B cell (primary cell): ENCODE data around the gene DENND6A. TPM values are rescaled to one million over a fixed set of nuclear protein-coding genes. Genes with fewer than 3 reads are reported as not detected.

Experiments
- ATAC-seq: fragments of 200-7000 bp; cut with Tn5 transposase; one replicate; pipeline ENCODE4 v1.10.0; 2021; ENCODE audit warnings: low read depth, mild to moderate bottlenecking, moderate number of reproducible peaks, moderate library complexity
- CTCF ChIA-PET: fragments of 350-600 bp; sonication (Branson Sonifier 250); formaldehyde crosslinking; loops from one replicate; lab custom pipeline; 2021; ENCODE audit warnings: antibody characterized with exemption, inconsistent platforms; lab: Charles Lee
- POLR2A ChIA-PET: fragments of 350-600 bp; sonication (Branson Sonifier 250); formaldehyde crosslinking; loops from one replicate; lab custom pipeline; 2021; ENCODE audit warnings: antibody characterized with exemption; lab: Charles Lee
- DNase-seq: peaks from one replicate; pipeline ENCODE4 v3.0.0; 2013
- H2AFZ ChIP-seq: 2 replicates; pipeline ENCODE4 v1.6.1; 2012; ENCODE audit warnings: mild to moderate bottlenecking, low read depth, low read length; ENCODE audit not compliant: insufficient read depth, poor library complexity, severe bottlenecking
- H3K27ac ChIP-seq, 2 donors: 1 replicate in 1 of 2; 2 replicates in 1 of 2; pipeline ENCODE4 v1.5.1; 2012 to 2013; ENCODE audit warnings: low read length in 2 of 2, mild to moderate bottlenecking in 2 of 2, moderate library complexity in 1 of 2
- H3K27me3 ChIP-seq, 4 experiments: fragments of 200-600 bp in 1 of 4; sonication (generic) in 1 of 4; replicated peaks in 1 of 4; 1 replicate in 2 of 4; 2 replicates in 2 of 4; pipeline versions ENCODE4 v1.6.1 to v1.7.0; 2013 to 2016; ENCODE audit warnings: low read length in 3 of 4, mild to moderate bottlenecking in 2 of 4, mixed read lengths in 1 of 4, moderate library complexity in 1 of 4; ENCODE audit not compliant: insufficient read depth in 4 of 4, control insufficient read depth in 3 of 4; ENCODE audit errors: control extremely low read depth in 1 of 4
- H3K36me3 ChIP-seq, 2 experiments: replicated peaks in 1 of 2; 1 replicate in 1 of 2; 2 replicates in 1 of 2; pipeline versions ENCODE4 v1.6.1 to v1.7.1; 2013; ENCODE audit warnings: low read length in 1 of 2; ENCODE audit not compliant: insufficient read depth in 2 of 2, control insufficient read depth in 1 of 2; ENCODE audit errors: control extremely low read depth in 1 of 2, extremely low read depth in 1 of 2
- H3K4me1 ChIP-seq, 2 donors: fragments of 200-600 bp in 1 of 2; sonication (generic) in 1 of 2; 1 replicate in 1 of 2; 2 replicates in 1 of 2; pipeline versions ENCODE4 v1.5.1 to v1.6.1; 2013 to 2017; ENCODE audit warnings: low read length in 2 of 2; ENCODE audit not compliant: control insufficient read depth in 2 of 2, insufficient read depth in 2 of 2
- H3K4me2 ChIP-seq: replicated peaks from 2 replicates; pipeline ENCODE3; 2012; ENCODE audit warnings: mild to moderate bottlenecking, low read depth, low read length; ENCODE audit not compliant: poor library complexity, severe bottlenecking
- H3K4me3 ChIP-seq, 5 experiments: fragments of 200-600 bp in 1 of 5; sonication (generic) in 1 of 5; 1 replicate in 3 of 5; 2 replicates in 2 of 5; pipeline versions ENCODE4 v1.5.1 to v1.7.0; 2011 to 2016; ENCODE audit warnings: low read length in 4 of 5, mild to moderate bottlenecking in 4 of 5, low read depth in 2 of 5, control low read depth in 1 of 5, moderate library complexity in 1 of 5; ENCODE audit not compliant: insufficient read depth in 1 of 5; ENCODE audit errors: control extremely low read depth in 1 of 5, extremely low read depth in 1 of 5
- H3K79me2 ChIP-seq: fragments of 200-600 bp; sonication (generic); one replicate; pipeline ENCODE4 v1.6.0; 2016; ENCODE audit warnings: low read length; ENCODE audit not compliant: control insufficient read depth, insufficient read depth
- H3K9ac ChIP-seq: fragments of 200-600 bp; sonication (generic); 2 replicates; pipeline ENCODE4 v1.6.1; 2017; ENCODE audit warnings: mild to moderate bottlenecking, low read length, moderate library complexity
- H3K9me3 ChIP-seq, 3 donors: one replicate each; pipeline versions ENCODE4 v1.6.1 to v1.7.1; 2013; ENCODE audit warnings: low read length in 2 of 3; ENCODE audit not compliant: control insufficient read depth in 2 of 3, insufficient read depth in 1 of 3; ENCODE audit errors: control extremely low read depth in 1 of 3
- H4K20me1 ChIP-seq: 2 replicates; pipeline ENCODE4 v1.6.0; 2012; ENCODE audit warnings: mild to moderate bottlenecking, low read length; ENCODE audit not compliant: insufficient read depth, control insufficient read depth, poor library complexity, severe bottlenecking
- H3K27ac Mint-ChIP-seq: one replicate; pipeline ENCODE4 v1.8.0; 2021; ENCODE audit warnings: mixed read lengths
- H3K27me3 Mint-ChIP-seq: one replicate; pipeline ENCODE4 v1.8.0; 2021; ENCODE audit warnings: mixed read lengths
- H3K4me1 Mint-ChIP-seq: one replicate; pipeline ENCODE4 v1.8.0; 2021; ENCODE audit warnings: mixed read lengths
- H3K4me3 Mint-ChIP-seq: one replicate; pipeline ENCODE4 v1.8.0; 2021; ENCODE audit warnings: mixed read lengths
- H3K9me3 Mint-ChIP-seq: one replicate; pipeline ENCODE4 v1.8.0; 2022; ENCODE audit warnings: mixed read lengths; ENCODE audit not compliant: insufficient read depth
- CTCF ChIP-seq: fragments of 200-600 bp; IDR thresholded peaks from one replicate; pipeline ENCODE4 v1.8.0; 2022; ENCODE audit warnings: antibody characterized with exemption, mild to moderate bottlenecking
- EZH2 ChIP-seq: IDR thresholded peaks from 2 replicates; pipeline ENCODE4 v1.6.1; 2012; ENCODE audit warnings: borderline replicate concordance, low read depth, mild to moderate bottlenecking, moderate library complexity, low read length; ENCODE audit not compliant: insufficient read depth, poor library complexity, severe bottlenecking
- WGBS: methylation state at CpG from one replicate; pipeline ENCODE4 v1.1.5; 2013; ENCODE audit warnings: missing lambda C conversion rate; ENCODE audit not compliant: insufficient coverage; 5-methylcytosine and 5-hydroxymethylcytosine counted together
- intact Hi-C: fragments of 100-400 bp; cut with micrococcal nuclease; formaldehyde crosslinking; loops from one replicate; pipeline ENCODE4 v1.10.0; 2022
- polyA plus RNA-seq: library from polyadenylated mRNA; depleted of rRNA; stranded (reverse); fragments of >200 nt; gene quantifications from 2 replicates; pipeline ENCODE4 v1.2.3, GENCODE V29; 2012
- total RNA-seq, 2 donors: library from RNA; stranded (reverse); fragments of 120-200 nt in 1 of 2; gene quantifications; 1 replicate in 1 of 2; 2 replicates in 1 of 2; pipeline versions ENCODE4 v1.2.3 to v1.2.4, GENCODE V29; 2013 to 2022

DENND6A gene
- total and polyA plus RNA-seq, 2 donors (not counting 1 experiment from before 2014, with no cell fraction given): 10.0 to 31.5 TPM

DNA sequence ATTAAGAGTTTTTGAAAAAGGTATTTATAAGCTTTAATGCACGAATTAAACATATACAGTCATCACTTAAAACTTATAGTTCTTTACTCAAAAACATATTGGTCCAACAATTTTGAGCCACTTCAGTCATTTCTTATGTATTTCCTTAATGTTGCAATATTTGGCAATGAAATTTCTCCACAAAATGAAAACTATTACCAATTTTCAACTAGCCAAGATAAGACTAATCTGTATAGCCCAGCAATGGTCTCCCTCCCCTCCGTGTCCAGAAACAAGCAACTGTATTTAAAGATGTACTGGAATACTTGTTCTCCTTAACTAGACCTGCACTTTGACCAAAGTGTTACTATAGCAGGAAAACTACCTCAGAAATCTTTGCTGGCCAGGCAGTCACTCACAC, 105.0 kb downstream of the DENND6A start:
- peaks cover 41% of the 10 kb centered on the region for H4K20me1 ChIP-seq
- Mint-ChIP-seq H3K27me3 (no peaks in the 10 kb centered on the region), H3K4me1 (peaks cover 29% of the 10 kb centered on the region), H3K27ac (no peak overlapping the region), H3K4me3 (no peak overlapping the region), H3K9me3 (no peaks in the 10 kb centered on the region)
- no peak overlapping the region for H3K9ac ChIP-seq
- POLR2A ChIA-PET: no interaction called here
- DNase-seq (no peak), ATAC-seq (no peak)
- H3K4me3 ChIP-seq: no peak overlapping the region
- H3K4me1 ChIP-seq: peaks cover 0 to 5% of the 10 kb centered on the region in 2 donors
- no CpG with 5 or more reads among the region's 2 CpGs for WGBS
- no peak overlapping the region for H3K4me2 ChIP-seq
- no peak for TF ChIP-seq EZH2
- no peak for TF ChIP-seq CTCF
- intact Hi-C loops: no loop called here
- no peak overlapping the region for H2AFZ ChIP-seq
- H3K27ac ChIP-seq: no peak overlapping the region
- H3K36me3 ChIP-seq: peaks cover 0 to 20% of the 10 kb centered on the region in 2 experiments
- no peaks in the 10 kb centered on the region for H3K27me3 ChIP-seq
- H3K9me3 ChIP-seq: no peaks in the 10 kb centered on the region
- CTCF ChIA-PET: no interaction called here
- H3K79me2 ChIP-seq: peaks cover 97% of the 10 kb centered on the region

DNA sequence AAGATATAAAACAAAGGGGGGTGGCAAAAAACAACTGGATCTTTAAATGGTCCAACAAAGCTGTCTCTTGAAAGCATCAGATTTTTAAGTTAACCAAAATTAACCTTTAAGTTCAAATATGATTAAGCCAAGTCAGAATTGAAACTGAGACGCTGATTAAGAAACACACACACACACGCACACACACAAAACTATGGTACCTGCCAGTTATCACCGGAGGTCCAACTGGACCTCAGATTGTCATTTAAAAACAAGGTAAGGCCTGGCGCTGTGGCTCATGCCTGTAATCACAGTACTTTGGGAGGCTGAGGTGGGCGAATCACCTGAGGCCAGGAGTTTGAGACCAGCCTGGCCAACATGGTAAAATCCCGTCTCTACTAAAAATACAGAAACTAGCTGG, 106.1 kb downstream of the DENND6A start:
- intact Hi-C loops: no loop called here
- no peak overlapping the region for H3K27ac Mint-ChIP-seq
- no peak overlapping the region for H3K9ac ChIP-seq
- CTCF ChIA-PET: no interaction called here
- no peak for DNase-seq
- peaks cover 28% of the 10 kb centered on the region for H3K4me1 Mint-ChIP-seq
- POLR2A ChIA-PET: no interaction called here
- no peak overlapping the region for H3K27ac ChIP-seq
- H3K4me3 ChIP-seq: no peak overlapping the region
- no peak for ATAC-seq
- H4K20me1 ChIP-seq: peaks cover 41% of the 10 kb centered on the region
- peaks cover 0 to 19% of the 10 kb centered on the region in 2 experiments for H3K36me3 ChIP-seq
- WGBS: 96% methylated on average over 3 of the region's 6 CpGs
- no peak overlapping the region for H3K4me3 Mint-ChIP-seq
- no peaks in the 10 kb centered on the region for H3K27me3 ChIP-seq
- peaks cover 0 to 5% of the 10 kb centered on the region in 2 donors for H3K4me1 ChIP-seq
- TF ChIP-seq EZH2 (no peak), CTCF (no peak)
- H3K4me2 ChIP-seq: no peak overlapping the region
- H3K27me3 Mint-ChIP-seq: no peaks in the 10 kb centered on the region
- no peak overlapping the region for H2AFZ ChIP-seq
- peaks cover 94% of the 10 kb centered on the region for H3K79me2 ChIP-seq
- H3K9me3 Mint-ChIP-seq: no peaks in the 10 kb centered on the region
- H3K9me3 ChIP-seq: no peaks in the 10 kb centered on the region
